Measurements from ENCODE around the gene SRPK3. TPM values are rescaled to one million over a fixed set of nuclear protein-coding genes. Genes with fewer than 3 reads are reported as not detected.

SRPK3 gene
- polyA plus RNA-seq, 1 donor from 2014 or later: not detected

- Histone ChIP-seq H3K9me2 (ENCODE audit: insufficient read depth, low read length) (no peaks in the 10 kb centered on the region), H3K9ac (ENCODE audit: low read length) (peak overlapping the region; percentile 86)
Measured at GRCh38 chrX:153831429-153832150, 50.7 kb downstream of the SRPK3 start.

GRCh38 chrX:153832728-153833127 lies 51.9 kb downstream of the SRPK3 start:
- Histone ChIP-seq H3K4me3 (ENCODE audit: low read length) (no peak overlapping the region), H3K4me2 (ENCODE audit: low read length) (no peak overlapping the region), H4K20me1 (ENCODE audit: insufficient read depth) (no peaks in the 10 kb centered on the region), H3K9me2 (ENCODE audit: insufficient read depth, low read length) (no peaks in the 10 kb centered on the region), H3F3A (ENCODE audit: insufficient read depth, low read length, poor library complexity, severe bottlenecking) (no peaks in the 10 kb centered on the region), H3K36me3 (ENCODE audit: insufficient read depth, low read length) (no peaks in the 10 kb centered on the region), H3K79me2 (replicated peaks; ENCODE audit: insufficient read depth, low read length) (peaks cover 12% of the 10 kb centered on the region), H2AFZ (ENCODE audit: low read depth, low read length) (no peak overlapping the region), H3K27ac (ENCODE audit: low read length) (no peak overlapping the region), H3K9ac (ENCODE audit: low read length) (no peak overlapping the region), H3K9me3 (ENCODE audit: low read length) (no peaks in the 10 kb centered on the region), H3K27me3 (ENCODE audit: insufficient read depth, low read depth, low read length) (no peaks in the 10 kb centered on the region)
- TF ChIP-seq TAF1 (IDR thresholded peaks at IDR 0.05; ENCODE audit: low read depth): no peak
- TF ChIP-seq EP300 (conservative IDR thresholded peaks at IDR 0.05; ENCODE audit: poor library complexity, severe bottlenecking): no peak
- TF ChIP-seq POLR2AphosphoS5 (IDR thresholded peaks at IDR 0.05): no peak
- no peak for TF ChIP-seq RAD21 (conservative IDR thresholded peaks at IDR 0.05)
- no peak for TF ChIP-seq MXI1 (conservative IDR thresholded peaks at IDR 0.05; ENCODE audit: poor library complexity, severe bottlenecking)
- TF ChIP-seq SMC3 (conservative IDR thresholded peaks at IDR 0.05; ENCODE audit: poor library complexity): no peak
- no peak for TF ChIP-seq EZH2 (IDR thresholded peaks at IDR 0.05; ENCODE audit: borderline replicate concordance, insufficient read depth, low read length, poor library complexity, severe bottlenecking)
- no peak for TF ChIP-seq REST (IDR thresholded peaks at IDR 0.05; ENCODE audit: borderline replicate concordance)
- no peak for TF ChIP-seq CTCF (IDR thresholded peaks at IDR 0.05; ENCODE audit: poor library complexity, severe bottlenecking)

More at GRCh38 chrX:153831429-153832150, 50.7 kb downstream of the SRPK3 start:
- no peaks in the 10 kb centered on the region for H3K9me3 ChIP-seq (ENCODE audit: low read length)
- H3F3A ChIP-seq (ENCODE audit: insufficient read depth, low read length, poor library complexity, severe bottlenecking): no peaks in the 10 kb centered on the region
- no peaks in the 10 kb centered on the region for H3K27me3 ChIP-seq (ENCODE audit: insufficient read depth, low read depth, low read length)
- H4K20me1 ChIP-seq (ENCODE audit: insufficient read depth): no peaks in the 10 kb centered on the region
- no peak for TF ChIP-seq EP300 (conservative IDR thresholded peaks at IDR 0.05; ENCODE audit: poor library complexity, severe bottlenecking)
- TF ChIP-seq POLR2AphosphoS5 (IDR thresholded peaks at IDR 0.05): no peak
- peak overlapping the region; percentile 65 for H3K4me3 ChIP-seq (ENCODE audit: low read length)
- no peak overlapping the region for H2AFZ ChIP-seq (ENCODE audit: low read depth, low read length)
- no peaks in the 10 kb centered on the region for H3K36me3 ChIP-seq (ENCODE audit: insufficient read depth, low read length)
- peak overlapping the region; percentile 94 for H3K27ac ChIP-seq (ENCODE audit: low read length)
- H3K79me2 ChIP-seq (replicated peaks; ENCODE audit: insufficient read depth, low read length): peaks cover 23% of the 10 kb centered on the region
- peak overlapping the region; percentile 39 for H3K4me2 ChIP-seq (ENCODE audit: low read length)

Other genes starting within 250 kb of the SRPK3 start
- gene CCNQ, start 181.9 kb upstream of the SRPK3 start, polyA plus RNA-seq: 61.2 and 70.7 TPM in 2 replicates
- 0.94 and 3.2 TPM in 2 replicates for gene DUSP9, start 133.8 kb upstream of the SRPK3 start, polyA plus RNA-seq
- gene PNCK, start 107.2 kb upstream of the SRPK3 start, polyA plus RNA-seq: 9.5 and 15.0 TPM in 2 replicates
- 36.4 and 62.4 TPM in 2 replicates for gene SLC6A8, start 93.1 kb upstream of the SRPK3 start, polyA plus RNA-seq
- 154 and 182 TPM in 2 replicates for gene BCAP31, start 56.7 kb upstream of the SRPK3 start, polyA plus RNA-seq
- 3.2 and 3.6 TPM in 2 replicates for gene ABCD1, start 56.2 kb upstream of the SRPK3 start, polyA plus RNA-seq
- 0.48 and 0.76 TPM in 2 replicates for gene PLXNB3, start 16.8 kb upstream of the SRPK3 start, polyA plus RNA-seq
- gene IDH3G, start 13.3 kb downstream of the SRPK3 start, polyA plus RNA-seq: 64.7 and 72.7 TPM in 2 replicates
- 186 and 192 TPM in 2 replicates for gene SSR4, start 13.6 kb downstream of the SRPK3 start, polyA plus RNA-seq
- 343 and 389 TPM in 2 replicates for gene PDZD4, start 49.5 kb downstream of the SRPK3 start, polyA plus RNA-seq
- 88.0 and 119 TPM in 2 replicates for gene L1CAM, start 105.1 kb downstream of the SRPK3 start, polyA plus RNA-seq
- not detected in 2 replicates for gene AVPR2, start 123.6 kb downstream of the SRPK3 start, polyA plus RNA-seq
- 11.2 and 12.1 TPM in 2 replicates for gene ARHGAP4, start 145.2 kb downstream of the SRPK3 start, polyA plus RNA-seq
- 117 and 159 TPM in 2 replicates for gene NAA10, start 154.0 kb downstream of the SRPK3 start, polyA plus RNA-seq
- gene RENBP, start 163.6 kb downstream of the SRPK3 start, polyA plus RNA-seq: 0.89 and 2.5 TPM in 2 replicates
- gene HCFC1, start 190.8 kb downstream of the SRPK3 start, polyA plus RNA-seq: 7.3 and 10.3 TPM in 2 replicates
- 5.2 and 6.3 TPM in 2 replicates for gene TMEM187, start 191.7 kb downstream of the SRPK3 start, polyA plus RNA-seq
- 1.4 and 6.8 TPM in 2 replicates for gene IRAK1, start 238.9 kb downstream of the SRPK3 start, polyA plus RNA-seq